ENCODE measurements around the gene WDR59. TPM values are rescaled to one million over a fixed set of nuclear protein-coding genes. Genes with fewer than 3 reads are reported as not detected.

The WDR59 gene
- total RNA-seq, 4 donors from 2014 or later = 29.1 to 112 (median 42.6) TPM

DNA sequence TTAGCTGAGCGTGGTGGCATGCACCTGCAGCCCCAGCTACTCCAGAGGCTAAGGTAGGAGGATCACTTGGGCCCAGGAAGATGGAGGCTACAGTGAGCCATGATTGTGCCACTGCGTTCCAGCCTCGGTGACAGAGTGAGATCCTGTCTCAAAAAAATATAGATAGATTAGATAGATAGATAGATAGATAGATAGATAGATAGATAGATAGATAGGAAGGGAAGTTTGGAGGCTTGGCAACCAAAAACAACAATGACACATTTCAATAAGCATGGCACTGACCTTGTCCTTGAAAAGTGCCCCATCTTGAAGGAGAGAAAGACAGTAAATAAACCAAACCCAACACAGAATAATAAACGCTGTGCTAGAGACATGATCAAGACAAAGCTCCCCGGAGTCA is 152.7 kb downstream of the WDR59 start:
- intact Hi-C loops (cut with DNase I; ENCODE audit: low total_unique reads) (no loop called here), in situ Hi-C loops (cut with MboI; ENCODE audit: low pct_ligation_motif_present in 1 of 4, low pct_unique_long_range_greater_than_20kb in 1 of 4, low sequenced_read_pairs in 3 of 4) (no loop called here)
- no peak for DNase-seq
- 60 to 72% methylated on average over 5 of the region's 5 CpGs for WGBS, 2 donors (ENCODE audit: low coverage in 1 of 2)
- Histone ChIP-seq H3K27ac (no peak overlapping the region), H3K36me3 (no peaks in the 10 kb centered on the region), H3K4me3 (no peak overlapping the region), H3K27me3 (no peaks in the 10 kb centered on the region), H3K4me1 (no peaks in the 10 kb centered on the region), H3K9me3 (peaks cover 0 to 4% of the 10 kb centered on the region in 2 donors)
- TF ChIP-seq, protein P1, sequence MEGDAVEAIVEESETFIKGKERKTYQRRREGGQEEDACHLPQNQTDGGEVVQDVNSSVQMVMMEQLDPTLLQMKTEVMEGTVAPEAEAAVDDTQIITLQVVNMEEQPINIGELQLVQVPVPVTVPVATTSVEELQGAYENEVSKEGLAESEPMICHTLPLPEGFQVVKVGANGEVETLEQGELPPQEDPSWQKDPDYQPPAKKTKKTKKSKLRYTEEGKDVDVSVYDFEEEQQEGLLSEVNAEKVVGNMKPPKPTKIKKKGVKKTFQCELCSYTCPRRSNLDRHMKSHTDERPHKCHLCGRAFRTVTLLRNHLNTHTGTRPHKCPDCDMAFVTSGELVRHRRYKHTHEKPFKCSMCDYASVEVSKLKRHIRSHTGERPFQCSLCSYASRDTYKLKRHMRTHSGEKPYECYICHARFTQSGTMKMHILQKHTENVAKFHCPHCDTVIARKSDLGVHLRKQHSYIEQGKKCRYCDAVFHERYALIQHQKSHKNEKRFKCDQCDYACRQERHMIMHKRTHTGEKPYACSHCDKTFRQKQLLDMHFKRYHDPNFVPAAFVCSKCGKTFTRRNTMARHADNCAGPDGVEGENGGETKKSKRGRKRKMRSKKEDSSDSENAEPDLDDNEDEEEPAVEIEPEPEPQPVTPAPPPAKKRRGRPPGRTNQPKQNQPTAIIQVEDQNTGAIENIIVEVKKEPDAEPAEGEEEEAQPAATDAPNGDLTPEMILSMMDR (IDR thresholded peaks at IDR 0.05) = no peak
- TF ChIP-seq POLR2AphosphoS5 (IDR thresholded peaks at IDR 0.05) (no peak), EP300 (IDR thresholded peaks at IDR 0.05; ENCODE audit: low read depth) (no peak), POLR2A (IDR thresholded peaks at IDR 0.05) (no peak)

DNA sequence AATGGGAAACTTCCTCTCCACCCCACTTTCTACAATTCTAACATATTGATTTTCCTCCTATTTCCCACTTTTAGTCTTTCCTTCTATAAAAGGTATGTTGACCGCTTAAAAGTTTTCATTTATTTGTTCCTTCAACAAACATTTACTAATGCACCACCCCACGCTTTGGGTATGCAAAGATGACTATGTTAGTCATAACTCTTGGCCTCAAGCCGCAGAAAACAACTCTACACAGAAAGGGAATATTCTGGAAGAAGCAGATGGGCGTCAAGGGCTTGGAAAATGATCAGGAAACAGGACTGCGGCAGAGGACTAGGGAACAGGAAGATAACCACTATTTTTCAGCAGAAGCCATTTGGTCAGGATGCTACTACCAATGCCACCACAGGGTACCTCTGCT is 153.5 kb downstream of the WDR59 start:
- in situ Hi-C loops (cut with MboI; ENCODE audit: low pct_ligation_motif_present in 1 of 4, low pct_unique_long_range_greater_than_20kb in 1 of 4, low sequenced_read_pairs in 3 of 4) (no loop called here), intact Hi-C loops (cut with DNase I; ENCODE audit: low total_unique reads) (no loop called here)
- Histone ChIP-seq H3K9me3 (peaks cover 0 to 4% of the 10 kb centered on the region in 2 donors), H3K4me3 (no peak overlapping the region), H3K36me3 (no peaks in the 10 kb centered on the region), H3K27ac (no peak overlapping the region), H3K27me3 (no peaks in the 10 kb centered on the region), H3K4me1 (no peaks in the 10 kb centered on the region)
- no peak for DNase-seq
- 84 to 86% methylated on average over 5 of the region's 5 CpGs for WGBS, 2 donors (ENCODE audit: low coverage in 1 of 2)
- TF ChIP-seq, protein P1 (IDR thresholded peaks at IDR 0.05) = no peak
- no peak for TF ChIP-seq EP300 (IDR thresholded peaks at IDR 0.05; ENCODE audit: low read depth)
- no peak for TF ChIP-seq POLR2AphosphoS5 (IDR thresholded peaks at IDR 0.05)
- no peak for TF ChIP-seq POLR2A (IDR thresholded peaks at IDR 0.05)

DNA sequence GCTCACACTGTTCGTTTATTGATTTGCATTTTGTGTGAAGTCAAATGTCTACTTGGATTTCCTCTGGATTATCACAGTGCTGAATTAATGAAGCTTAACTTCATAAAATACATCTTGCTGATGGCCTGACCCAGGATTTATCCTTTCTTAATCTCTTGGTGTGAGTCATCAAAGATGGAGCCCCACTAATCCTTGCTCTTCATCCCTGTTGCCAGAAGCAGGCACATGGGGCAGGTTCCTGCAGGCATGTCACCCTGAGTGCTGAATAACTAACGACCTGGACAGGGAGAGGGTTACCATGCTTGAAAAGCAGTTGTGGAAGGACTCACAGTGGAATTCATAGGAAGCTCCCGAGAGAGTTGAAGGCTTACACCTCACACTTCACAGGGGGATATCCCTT is 154.3 kb downstream of the WDR59 start:
- no peak for DNase-seq
- Histone ChIP-seq H3K27ac (no peak overlapping the region), H3K27me3 (no peaks in the 10 kb centered on the region), H3K9me3 (peaks cover 0 to 4% of the 10 kb centered on the region in 2 donors), H3K4me1 (no peaks in the 10 kb centered on the region), H3K4me3 (no peak overlapping the region), H3K36me3 (no peaks in the 10 kb centered on the region)
- intact Hi-C loops (cut with DNase I; ENCODE audit: low total_unique reads) = no loop called here
- in situ Hi-C loops (cut with MboI; ENCODE audit: low pct_ligation_motif_present in 1 of 4, low pct_unique_long_range_greater_than_20kb in 1 of 4, low sequenced_read_pairs in 3 of 4) = no loop called here
- WGBS, 2 donors (ENCODE audit: low coverage in 1 of 2) = 64 to 84% methylated on average over 2 to 3 of the region's 3 CpGs
- TF ChIP-seq EP300 (IDR thresholded peaks at IDR 0.05; ENCODE audit: low read depth) (no peak), POLR2A (IDR thresholded peaks at IDR 0.05) (no peak), POLR2AphosphoS5 (IDR thresholded peaks at IDR 0.05) (no peak)
- TF ChIP-seq, protein P1 (IDR thresholded peaks at IDR 0.05) = no peak

DNA sequence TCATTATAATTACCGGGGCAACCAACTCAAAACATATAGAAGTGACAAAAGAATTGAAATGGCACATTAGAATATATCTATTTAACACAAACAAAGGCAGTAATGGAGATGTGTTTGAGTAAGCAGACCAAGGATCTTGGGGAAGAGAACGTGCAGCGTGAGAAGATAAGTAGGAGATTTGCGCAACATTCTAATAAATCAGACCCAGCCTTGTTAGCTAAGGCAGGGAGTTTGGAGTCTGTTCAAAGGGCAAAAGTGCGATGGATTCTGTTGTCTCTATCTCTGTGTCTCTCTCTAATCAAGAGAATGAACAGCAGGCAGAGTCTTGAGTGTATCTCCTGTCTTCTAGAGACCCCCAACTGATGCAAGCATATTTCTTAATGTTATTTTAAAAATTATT is 155.3 kb downstream of the WDR59 start:
- Histone ChIP-seq H3K36me3 (no peaks in the 10 kb centered on the region), H3K9me3 (peaks cover 0 to 4% of the 10 kb centered on the region in 2 donors), H3K4me1 (no peaks in the 10 kb centered on the region), H3K27ac (no peak overlapping the region), H3K4me3 (no peak overlapping the region), H3K27me3 (no peaks in the 10 kb centered on the region)
- WGBS, 2 donors (ENCODE audit: low coverage in 1 of 2) = 69 to 75% methylated on average over 5 of the region's 5 CpGs
- DNase-seq = no peak
- in situ Hi-C loops (cut with MboI; ENCODE audit: low pct_ligation_motif_present in 1 of 4, low pct_unique_long_range_greater_than_20kb in 1 of 4, low sequenced_read_pairs in 3 of 4) (no loop called here), intact Hi-C loops (cut with DNase I; ENCODE audit: low total_unique reads) (no loop called here)
- TF ChIP-seq POLR2A (IDR thresholded peaks at IDR 0.05) (no peak), POLR2AphosphoS5 (IDR thresholded peaks at IDR 0.05) (no peak), EP300 (IDR thresholded peaks at IDR 0.05; ENCODE audit: low read depth) (no peak)
- TF ChIP-seq, protein P1 (IDR thresholded peaks at IDR 0.05) = no peak

Measured in transverse colon (tissue), 4 donors.